ENCODE measurements around the gene NT5C3A. TPM values are rescaled to one million over a fixed set of nuclear protein-coding genes. Genes with fewer than 3 reads are reported as not detected.

Gene NT5C3A
- 10 to 100 TPM; 13.9 to 15.9 TPM for polyA plus RNA-seq

- no peaks in the 10 kb centered on the region for H3K4me1 ChIP-seq (ENCODE audit: control insufficient read depth in 2 of 2, insufficient read depth in 2 of 2, low read length in 1 of 2)
- peak within 1 kb of the TSS; percentile 94 to 98 for H3K27ac ChIP-seq (ENCODE audit: low read depth in 2 of 2, low read length in 1 of 2)
- peak within 1 kb of the TSS; percentile 69 to 99 for H3K4me3 ChIP-seq (ENCODE audit: low read depth in 1 of 2, low read length in 2 of 2)
- H3K9me3 ChIP-seq (ENCODE audit: control insufficient read depth in 2 of 2, insufficient read depth in 1 of 2, low read depth in 1 of 2, low read length in 1 of 2): no peaks in the 10 kb centered on the region
- no peaks in the 10 kb centered on the region for H3K27me3 ChIP-seq (ENCODE audit: control insufficient read depth in 1 of 2, insufficient read depth in 2 of 2, low read length in 2 of 2)
- no peaks in the 10 kb centered on the region for H3K36me3 ChIP-seq (ENCODE audit: control insufficient read depth in 2 of 2, insufficient read depth in 2 of 2, low read length in 1 of 2)
- 0% methylated on average over 64 to 66 of the region's 66 CpGs for WGBS, 2 donors
Observed at GRCh38 chr7:33062023-33062781, at the start of gene NT5C3A. NT5C3A (minus strand) TSS chr7:33062776; CDS start chr7:33062705, 71 bp downstream.

- no peak overlapping the region for H3K27ac ChIP-seq (ENCODE audit: low read depth in 2 of 2, low read length in 1 of 2)
- WGBS, 2 donors: 57 to 64% methylated on average over 3 of the region's 3 CpGs
- H3K4me1 ChIP-seq (ENCODE audit: control insufficient read depth in 2 of 2, insufficient read depth in 2 of 2, low read length in 1 of 2): peaks cover 2% of the 10 kb centered on the region in 2 donors
- no peak overlapping the region for H3K4me3 ChIP-seq (ENCODE audit: low read depth in 1 of 2, low read length in 2 of 2)
- no peaks in the 10 kb centered on the region for H3K27me3 ChIP-seq (ENCODE audit: control insufficient read depth in 1 of 2, insufficient read depth in 2 of 2, low read length in 2 of 2)
- no peaks in the 10 kb centered on the region for H3K36me3 ChIP-seq (ENCODE audit: control insufficient read depth in 2 of 2, insufficient read depth in 2 of 2, low read length in 1 of 2)
- H3K9me3 ChIP-seq (ENCODE audit: control insufficient read depth in 2 of 2, insufficient read depth in 1 of 2, low read depth in 1 of 2, low read length in 1 of 2): no peaks in the 10 kb centered on the region
Observed at GRCh38 chr7:33111614-33112013, 49.0 kb upstream of the NT5C3A start.

- H3K9me3 ChIP-seq (ENCODE audit: control insufficient read depth in 2 of 2, insufficient read depth in 1 of 2, low read depth in 1 of 2, low read length in 1 of 2): no peaks in the 10 kb centered on the region
- H3K36me3 ChIP-seq (ENCODE audit: control insufficient read depth in 2 of 2, insufficient read depth in 2 of 2, low read length in 1 of 2): no peaks in the 10 kb centered on the region
- WGBS, 2 donors: 15 to 19% methylated on average over 11 of the region's 11 CpGs
- H3K4me1 ChIP-seq (ENCODE audit: control insufficient read depth in 2 of 2, insufficient read depth in 2 of 2, low read length in 1 of 2): peaks cover 2% of the 10 kb centered on the region in 2 donors
- H3K4me3 ChIP-seq (ENCODE audit: low read depth in 1 of 2, low read length in 2 of 2): peak overlapping the region; percentile 81 to 87
- H3K27ac ChIP-seq (ENCODE audit: low read depth in 2 of 2, low read length in 1 of 2): no peak overlapping the region
- H3K27me3 ChIP-seq (ENCODE audit: control insufficient read depth in 1 of 2, insufficient read depth in 2 of 2, low read length in 2 of 2): no peaks in the 10 kb centered on the region
Observed at GRCh38 chr7:33109758-33110238, 47.2 kb upstream of the NT5C3A start.

- no peaks in the 10 kb centered on the region for H3K27me3 ChIP-seq (ENCODE audit: control insufficient read depth in 1 of 2, insufficient read depth in 2 of 2, low read length in 2 of 2)
- 0 to 1% methylated on average over 86 to 100 of the region's 100 CpGs for WGBS, 2 donors
- H3K27ac ChIP-seq (ENCODE audit: low read depth in 2 of 2, low read length in 1 of 2): peak within 1 kb of the TSS; percentile 31 to 59
- H3K9me3 ChIP-seq (ENCODE audit: control insufficient read depth in 2 of 2, insufficient read depth in 1 of 2, low read depth in 1 of 2, low read length in 1 of 2): no peaks in the 10 kb centered on the region
- H3K36me3 ChIP-seq (ENCODE audit: control insufficient read depth in 2 of 2, insufficient read depth in 2 of 2, low read length in 1 of 2): no peaks in the 10 kb centered on the region
- H3K4me3 ChIP-seq (ENCODE audit: low read depth in 1 of 2, low read length in 2 of 2): peak within 1 kb of the TSS; percentile 81 to 87
- H3K4me1 ChIP-seq (ENCODE audit: control insufficient read depth in 2 of 2, insufficient read depth in 2 of 2, low read length in 1 of 2): peaks cover 2% of the 10 kb centered on the region in 2 donors
Observed at GRCh38 chr7:33109005-33109757, 46.6 kb upstream of the NT5C3A start, which contains the start of gene RP9. RP9 (minus strand) TSS chr7:33109404; CDS start chr7:33109372, 32 bp downstream.

- peaks cover 2% of the 10 kb centered on the region in 2 donors for H3K4me1 ChIP-seq (ENCODE audit: control insufficient read depth in 2 of 2, insufficient read depth in 2 of 2, low read length in 1 of 2)
- H3K9me3 ChIP-seq (ENCODE audit: control insufficient read depth in 2 of 2, insufficient read depth in 1 of 2, low read depth in 1 of 2, low read length in 1 of 2): no peaks in the 10 kb centered on the region
- 1% methylated on average over 10 of the region's 10 CpGs for WGBS, 2 donors
- peak overlapping the region; percentile 6 to 59 for H3K27ac ChIP-seq (ENCODE audit: low read depth in 2 of 2, low read length in 1 of 2)
- H3K27me3 ChIP-seq (ENCODE audit: control insufficient read depth in 1 of 2, insufficient read depth in 2 of 2, low read length in 2 of 2): no peaks in the 10 kb centered on the region
- H3K4me3 ChIP-seq (ENCODE audit: low read depth in 1 of 2, low read length in 2 of 2): peak overlapping the region; percentile 81 to 87
- H3K36me3 ChIP-seq (ENCODE audit: control insufficient read depth in 2 of 2, insufficient read depth in 2 of 2, low read length in 1 of 2): no peaks in the 10 kb centered on the region
Observed at GRCh38 chr7:33108554-33109004, 46.0 kb upstream of the NT5C3A start.

- Histone ChIP-seq H3K27me3 (ENCODE audit: control insufficient read depth in 1 of 2, insufficient read depth in 2 of 2, low read length in 2 of 2) (no peaks in the 10 kb centered on the region), H3K4me3 (ENCODE audit: low read depth in 1 of 2, low read length in 2 of 2) (peak overlapping the region in 1 of 2 donors; percentile 87), H3K9me3 (ENCODE audit: control insufficient read depth in 2 of 2, insufficient read depth in 1 of 2, low read depth in 1 of 2, low read length in 1 of 2) (no peaks in the 10 kb centered on the region), H3K36me3 (ENCODE audit: control insufficient read depth in 2 of 2, insufficient read depth in 2 of 2, low read length in 1 of 2) (peaks cover 3 to 4% of the 10 kb centered on the region in 2 donors), H3K27ac (ENCODE audit: low read depth in 2 of 2, low read length in 1 of 2) (no peak overlapping the region), H3K4me1 (ENCODE audit: control insufficient read depth in 2 of 2, insufficient read depth in 2 of 2, low read length in 1 of 2) (peaks cover 2% of the 10 kb centered on the region in 2 donors)
- WGBS, 2 donors: 44 to 50% methylated on average over 7 of the region's 7 CpGs
Observed at GRCh38 chr7:33107136-33108066, 44.8 kb upstream of the NT5C3A start.

GRCh38 chr7:33101906-33102305 is 39.3 kb upstream of the NT5C3A start:
- H3K27ac ChIP-seq (ENCODE audit: low read depth in 2 of 2, low read length in 1 of 2): no peak overlapping the region
- no peaks in the 10 kb centered on the region for H3K27me3 ChIP-seq (ENCODE audit: control insufficient read depth in 1 of 2, insufficient read depth in 2 of 2, low read length in 2 of 2)
- 90 to 91% methylated on average over 3 of the region's 3 CpGs for WGBS, 2 donors
- H3K4me1 ChIP-seq (ENCODE audit: control insufficient read depth in 2 of 2, insufficient read depth in 2 of 2, low read length in 1 of 2): no peaks in the 10 kb centered on the region
- H3K9me3 ChIP-seq (ENCODE audit: control insufficient read depth in 2 of 2, insufficient read depth in 1 of 2, low read depth in 1 of 2, low read length in 1 of 2): no peaks in the 10 kb centered on the region
- H3K4me3 ChIP-seq (ENCODE audit: low read depth in 1 of 2, low read length in 2 of 2): no peak overlapping the region
- peaks cover 9 to 19% of the 10 kb centered on the region in 2 donors for H3K36me3 ChIP-seq (ENCODE audit: control insufficient read depth in 2 of 2, insufficient read depth in 2 of 2, low read length in 1 of 2)

- H3K4me3 ChIP-seq (ENCODE audit: low read depth in 1 of 2, low read length in 2 of 2): no peak overlapping the region
- peaks cover 9 to 21% of the 10 kb centered on the region in 2 donors for H3K36me3 ChIP-seq (ENCODE audit: control insufficient read depth in 2 of 2, insufficient read depth in 2 of 2, low read length in 1 of 2)
- no peaks in the 10 kb centered on the region for H3K27me3 ChIP-seq (ENCODE audit: control insufficient read depth in 1 of 2, insufficient read depth in 2 of 2, low read length in 2 of 2)
- 85 to 90% methylated on average over 3 of the region's 3 CpGs for WGBS, 2 donors
- no peak overlapping the region for H3K27ac ChIP-seq (ENCODE audit: low read depth in 2 of 2, low read length in 1 of 2)
- H3K4me1 ChIP-seq (ENCODE audit: control insufficient read depth in 2 of 2, insufficient read depth in 2 of 2, low read length in 1 of 2): no peaks in the 10 kb centered on the region
- no peaks in the 10 kb centered on the region for H3K9me3 ChIP-seq (ENCODE audit: control insufficient read depth in 2 of 2, insufficient read depth in 1 of 2, low read depth in 1 of 2, low read length in 1 of 2)
Observed at GRCh38 chr7:33100770-33101169, 38.2 kb upstream of the NT5C3A start.

Data from esophagus (tissue), 2 donors.